B cell (primary cell): ENCODE data around the gene PLEKHH1. TPM values are rescaled to one million over a fixed set of nuclear protein-coding genes. Genes with fewer than 3 reads are reported as not detected.

Experiments used
- ATAC-seq: fragments of 200-7000 bp; cut with Tn5 transposase; one replicate; pipeline ENCODE4 v1.10.0; 2021; ENCODE audit warnings: low read depth, mild to moderate bottlenecking, moderate number of reproducible peaks, moderate library complexity
- CTCF ChIA-PET: fragments of 350-600 bp; sonication (Branson Sonifier 250); formaldehyde crosslinking; loops from one replicate; lab custom pipeline; 2021; ENCODE audit warnings: antibody characterized with exemption, inconsistent platforms; lab: Charles Lee
- POLR2A ChIA-PET: fragments of 350-600 bp; sonication (Branson Sonifier 250); formaldehyde crosslinking; loops from one replicate; lab custom pipeline; 2021; ENCODE audit warnings: antibody characterized with exemption; lab: Charles Lee
- DNase-seq: peaks from one replicate; pipeline ENCODE4 v3.0.0; 2013
- H2AFZ ChIP-seq: 2 replicates; pipeline ENCODE4 v1.6.1; 2012; ENCODE audit warnings: mild to moderate bottlenecking, low read depth, low read length; ENCODE audit not compliant: insufficient read depth, poor library complexity, severe bottlenecking
- H3K27ac ChIP-seq, 2 donors: 1 replicate in 1 of 2; 2 replicates in 1 of 2; pipeline ENCODE4 v1.5.1; 2012 to 2013; ENCODE audit warnings: low read length in 2 of 2, mild to moderate bottlenecking in 2 of 2, moderate library complexity in 1 of 2
- H3K27me3 ChIP-seq, 4 experiments: fragments of 200-600 bp in 1 of 4; sonication (generic) in 1 of 4; replicated peaks in 1 of 4; 1 replicate in 2 of 4; 2 replicates in 2 of 4; pipeline versions ENCODE4 v1.6.1 to v1.7.0; 2013 to 2016; ENCODE audit warnings: low read length in 3 of 4, mild to moderate bottlenecking in 2 of 4, mixed read lengths in 1 of 4, moderate library complexity in 1 of 4; ENCODE audit not compliant: insufficient read depth in 4 of 4, control insufficient read depth in 3 of 4; ENCODE audit errors: control extremely low read depth in 1 of 4
- H3K36me3 ChIP-seq, 2 experiments: replicated peaks in 1 of 2; 1 replicate in 1 of 2; 2 replicates in 1 of 2; pipeline versions ENCODE4 v1.6.1 to v1.7.1; 2013; ENCODE audit warnings: low read length in 1 of 2; ENCODE audit not compliant: insufficient read depth in 2 of 2, control insufficient read depth in 1 of 2; ENCODE audit errors: control extremely low read depth in 1 of 2, extremely low read depth in 1 of 2
- H3K4me1 ChIP-seq, 2 donors: fragments of 200-600 bp in 1 of 2; sonication (generic) in 1 of 2; 1 replicate in 1 of 2; 2 replicates in 1 of 2; pipeline versions ENCODE4 v1.5.1 to v1.6.1; 2013 to 2017; ENCODE audit warnings: low read length in 2 of 2; ENCODE audit not compliant: control insufficient read depth in 2 of 2, insufficient read depth in 2 of 2
- H3K4me2 ChIP-seq: replicated peaks from 2 replicates; pipeline ENCODE3; 2012; ENCODE audit warnings: mild to moderate bottlenecking, low read depth, low read length; ENCODE audit not compliant: poor library complexity, severe bottlenecking
- H3K4me3 ChIP-seq, 5 experiments: fragments of 200-600 bp in 1 of 5; sonication (generic) in 1 of 5; 1 replicate in 3 of 5; 2 replicates in 2 of 5; pipeline versions ENCODE4 v1.5.1 to v1.7.0; 2011 to 2016; ENCODE audit warnings: low read length in 4 of 5, mild to moderate bottlenecking in 4 of 5, low read depth in 2 of 5, control low read depth in 1 of 5, moderate library complexity in 1 of 5; ENCODE audit not compliant: insufficient read depth in 1 of 5; ENCODE audit errors: control extremely low read depth in 1 of 5, extremely low read depth in 1 of 5
- H3K79me2 ChIP-seq: fragments of 200-600 bp; sonication (generic); one replicate; pipeline ENCODE4 v1.6.0; 2016; ENCODE audit warnings: low read length; ENCODE audit not compliant: control insufficient read depth, insufficient read depth
- H3K9ac ChIP-seq: fragments of 200-600 bp; sonication (generic); 2 replicates; pipeline ENCODE4 v1.6.1; 2017; ENCODE audit warnings: mild to moderate bottlenecking, low read length, moderate library complexity
- H3K9me3 ChIP-seq, 3 donors: one replicate each; pipeline versions ENCODE4 v1.6.1 to v1.7.1; 2013; ENCODE audit warnings: low read length in 2 of 3; ENCODE audit not compliant: control insufficient read depth in 2 of 3, insufficient read depth in 1 of 3; ENCODE audit errors: control extremely low read depth in 1 of 3
- H4K20me1 ChIP-seq: 2 replicates; pipeline ENCODE4 v1.6.0; 2012; ENCODE audit warnings: mild to moderate bottlenecking, low read length; ENCODE audit not compliant: insufficient read depth, control insufficient read depth, poor library complexity, severe bottlenecking
- H3K27ac Mint-ChIP-seq: one replicate; pipeline ENCODE4 v1.8.0; 2021; ENCODE audit warnings: mixed read lengths
- H3K27me3 Mint-ChIP-seq: one replicate; pipeline ENCODE4 v1.8.0; 2021; ENCODE audit warnings: mixed read lengths
- H3K4me1 Mint-ChIP-seq: one replicate; pipeline ENCODE4 v1.8.0; 2021; ENCODE audit warnings: mixed read lengths
- H3K4me3 Mint-ChIP-seq: one replicate; pipeline ENCODE4 v1.8.0; 2021; ENCODE audit warnings: mixed read lengths
- H3K9me3 Mint-ChIP-seq: one replicate; pipeline ENCODE4 v1.8.0; 2022; ENCODE audit warnings: mixed read lengths; ENCODE audit not compliant: insufficient read depth
- EZH2 ChIP-seq: IDR thresholded peaks from 2 replicates; pipeline ENCODE4 v1.6.1; 2012; ENCODE audit warnings: borderline replicate concordance, low read depth, mild to moderate bottlenecking, moderate library complexity, low read length; ENCODE audit not compliant: insufficient read depth, poor library complexity, severe bottlenecking
- WGBS: methylation state at CpG from one replicate; pipeline ENCODE4 v1.1.5; 2013; ENCODE audit warnings: missing lambda C conversion rate; ENCODE audit not compliant: insufficient coverage; 5-methylcytosine and 5-hydroxymethylcytosine counted together
- intact Hi-C: fragments of 100-400 bp; cut with micrococcal nuclease; formaldehyde crosslinking; loops from one replicate; pipeline ENCODE4 v1.10.0; 2022
- polyA plus RNA-seq: library from polyadenylated mRNA; depleted of rRNA; stranded (reverse); fragments of >200 nt; gene quantifications from 2 replicates; pipeline ENCODE4 v1.2.3, GENCODE V29; 2012
- total RNA-seq, 2 donors: library from RNA; stranded (reverse); fragments of 120-200 nt in 1 of 2; gene quantifications; 1 replicate in 1 of 2; 2 replicates in 1 of 2; pipeline versions ENCODE4 v1.2.3 to v1.2.4, GENCODE V29; 2013 to 2022
- TF ChIP-seq, protein P1 (sequence below): fragments of 200-600 bp; IDR thresholded peaks from one replicate; pipeline ENCODE4 v1.8.0; 2022; ENCODE audit warnings: antibody characterized with exemption, mild to moderate bottlenecking

PLEKHH1 gene
- total and polyA plus RNA-seq, 2 donors (not counting 1 experiment from before 2014, with no cell fraction given): 0.17 to 0.37 TPM

DNA sequence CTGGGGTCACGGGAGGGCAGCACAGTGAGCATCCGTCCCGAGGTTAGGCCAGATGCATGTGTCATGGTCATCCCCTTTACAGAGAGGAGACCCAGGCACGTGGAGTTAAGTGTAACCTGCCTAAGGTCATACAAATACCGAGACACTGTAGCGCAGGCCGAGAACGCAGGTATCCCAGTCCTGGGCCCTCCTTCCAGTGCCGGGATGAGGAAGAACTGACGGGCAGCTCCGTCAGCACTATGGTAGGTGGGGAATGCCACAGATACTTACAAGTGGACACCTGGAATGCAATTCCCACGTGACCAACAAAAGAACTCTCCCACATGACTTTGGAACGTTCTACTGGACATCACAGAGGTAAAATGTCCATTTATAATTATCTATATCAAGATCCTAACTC lies 35.9 kb upstream of the PLEKHH1 start:
- peaks cover 18% of the 10 kb centered on the region for H3K4me1 Mint-ChIP-seq
- CTCF ChIA-PET: no interaction called here

DNA sequence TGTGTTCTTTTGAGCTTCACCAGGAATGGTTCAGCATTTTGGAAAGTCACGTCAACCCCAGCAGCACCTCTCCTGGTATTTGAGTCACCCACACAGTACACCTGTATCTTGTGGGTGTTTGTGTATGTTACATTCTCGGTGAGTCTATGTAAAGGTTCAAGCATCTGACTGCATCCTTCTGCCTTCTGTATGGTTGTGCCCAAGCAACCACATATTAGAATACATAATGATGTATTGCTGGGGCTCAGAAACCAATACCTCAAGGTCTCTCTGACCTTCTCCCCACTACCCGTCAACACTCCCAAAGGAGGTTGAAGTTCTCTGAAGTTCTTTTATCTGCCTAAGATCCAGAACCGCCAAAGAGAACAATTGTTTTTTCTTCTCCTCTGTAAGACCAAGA lies 35.4 kb upstream of the PLEKHH1 start:
- 71% methylated on average over 2 of the region's 4 CpGs for whole genome bisulfite sequencing
- H3K27ac ChIP-seq: no peak overlapping the region
- intact Hi-C loops: no loop called here
- no peak overlapping the region for H3K4me3 Mint-ChIP-seq
- H3K4me3 ChIP-seq: no peak overlapping the region
- CTCF ChIA-PET: no interaction called here
- peaks cover 14 to 18% of the 10 kb centered on the region in 2 donors for H3K4me1 ChIP-seq
- peaks cover 2% of the 10 kb centered on the region for H3K9me3 Mint-ChIP-seq
- no peaks in the 10 kb centered on the region for H4K20me1 ChIP-seq
- peaks cover 0 to 5% of the 10 kb centered on the region in 2 experiments for H3K36me3 ChIP-seq
- peaks cover 11% of the 10 kb centered on the region for H3K79me2 ChIP-seq
- no peak for ATAC-seq
- no peak for TF ChIP-seq EZH2
- TF ChIP-seq, protein P1, sequence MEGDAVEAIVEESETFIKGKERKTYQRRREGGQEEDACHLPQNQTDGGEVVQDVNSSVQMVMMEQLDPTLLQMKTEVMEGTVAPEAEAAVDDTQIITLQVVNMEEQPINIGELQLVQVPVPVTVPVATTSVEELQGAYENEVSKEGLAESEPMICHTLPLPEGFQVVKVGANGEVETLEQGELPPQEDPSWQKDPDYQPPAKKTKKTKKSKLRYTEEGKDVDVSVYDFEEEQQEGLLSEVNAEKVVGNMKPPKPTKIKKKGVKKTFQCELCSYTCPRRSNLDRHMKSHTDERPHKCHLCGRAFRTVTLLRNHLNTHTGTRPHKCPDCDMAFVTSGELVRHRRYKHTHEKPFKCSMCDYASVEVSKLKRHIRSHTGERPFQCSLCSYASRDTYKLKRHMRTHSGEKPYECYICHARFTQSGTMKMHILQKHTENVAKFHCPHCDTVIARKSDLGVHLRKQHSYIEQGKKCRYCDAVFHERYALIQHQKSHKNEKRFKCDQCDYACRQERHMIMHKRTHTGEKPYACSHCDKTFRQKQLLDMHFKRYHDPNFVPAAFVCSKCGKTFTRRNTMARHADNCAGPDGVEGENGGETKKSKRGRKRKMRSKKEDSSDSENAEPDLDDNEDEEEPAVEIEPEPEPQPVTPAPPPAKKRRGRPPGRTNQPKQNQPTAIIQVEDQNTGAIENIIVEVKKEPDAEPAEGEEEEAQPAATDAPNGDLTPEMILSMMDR: no peak
- no peaks in the 10 kb centered on the region for H3K27me3 Mint-ChIP-seq
- peaks cover 13% of the 10 kb centered on the region for H3K4me1 Mint-ChIP-seq
- H3K9me3 ChIP-seq: peaks cover 0 to 28% (median 19%) of the 10 kb centered on the region in 3 donors
- DNase-seq: no peak
- no peak overlapping the region for H3K9ac ChIP-seq
- POLR2A ChIA-PET: no interaction called here
- no peaks in the 10 kb centered on the region for H3K27me3 ChIP-seq
- H3K27ac Mint-ChIP-seq: no peak overlapping the region
- H2AFZ ChIP-seq: no peak overlapping the region
- H3K4me2 ChIP-seq: no peak overlapping the region

More for the DNA sequence above, 35.9 kb upstream of the PLEKHH1 start:
- intact Hi-C loops: no loop called here
- 91% methylated on average over 10 of the region's 13 CpGs for WGBS
- no peaks in the 10 kb centered on the region for H3K27me3 Mint-ChIP-seq
- no peak overlapping the region for H3K4me3 Mint-ChIP-seq
- ATAC-seq (no peak), DNase-seq (no peak)
- peaks cover 0 to 4% of the 10 kb centered on the region in 2 experiments for H3K36me3 ChIP-seq
- H3K4me1 ChIP-seq: peaks cover 19 to 23% of the 10 kb centered on the region in 2 donors
- H3K79me2 ChIP-seq: peaks cover 11% of the 10 kb centered on the region
- H3K27me3 ChIP-seq: no peaks in the 10 kb centered on the region
- peaks cover 0 to 31% (median 19%) of the 10 kb centered on the region in 3 donors for H3K9me3 ChIP-seq
- no peak overlapping the region for H3K4me2 ChIP-seq
- POLR2A ChIA-PET: no interaction called here
- H2AFZ ChIP-seq: no peak overlapping the region
- H4K20me1 ChIP-seq: no peaks in the 10 kb centered on the region
- no peak overlapping the region for H3K27ac ChIP-seq
- H3K4me3 ChIP-seq: no peak overlapping the region
- H3K9ac ChIP-seq: no peak overlapping the region
- no peak overlapping the region for H3K27ac Mint-ChIP-seq
- peaks cover 2% of the 10 kb centered on the region for H3K9me3 Mint-ChIP-seq
- TF ChIP-seq EZH2: no peak
- TF ChIP-seq, protein P1: no peak
